ENCODE data around the gene INHBE. TPM values are rescaled to one million over a fixed set of nuclear protein-coding genes. Genes with fewer than 3 reads are reported as not detected.

Gene INHBE
- total and polyA plus RNA-seq, 4 donors = 17.6 to 181 (median 110) TPM

DNA sequence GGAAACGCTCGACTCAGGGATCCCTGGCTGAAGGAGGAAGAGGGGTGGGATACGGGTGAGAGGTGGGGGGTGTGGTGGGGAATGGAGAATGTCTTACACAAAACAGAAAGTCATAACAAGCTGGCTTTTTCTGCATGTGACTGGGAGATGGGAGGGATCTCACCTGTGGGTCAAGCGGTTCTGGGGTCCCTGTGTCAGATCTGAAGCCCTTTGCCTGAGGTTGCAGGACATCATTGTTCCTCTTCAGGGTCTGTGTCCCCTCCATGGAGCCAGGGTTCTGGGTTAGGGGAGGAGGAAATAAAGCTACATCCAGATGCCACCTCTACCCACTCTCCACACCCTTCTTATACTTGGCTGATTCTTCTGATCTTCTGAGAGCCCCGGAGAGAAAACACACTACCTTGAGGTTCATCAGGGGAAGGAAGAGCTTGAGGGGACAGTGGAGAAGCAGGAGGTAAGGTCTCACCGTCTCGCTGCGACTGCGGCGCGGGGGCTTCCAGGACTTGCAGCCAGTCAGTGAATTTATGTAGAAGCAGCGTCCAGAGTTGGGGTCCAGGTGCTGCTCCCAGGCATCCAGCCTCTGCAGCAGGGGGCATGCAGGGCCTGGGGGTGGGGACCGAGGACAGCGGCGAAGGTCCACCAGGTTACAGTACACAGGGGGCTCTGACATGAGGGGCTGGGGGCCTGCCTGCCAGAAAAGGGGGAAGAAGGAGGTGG is 22.0 kb downstream of the INHBE start:
- peak overlapping the region in 2 of 3 donors; percentile 2 to 12 for H3K4me3 ChIP-seq (ENCODE audit: low read depth in 1 of 3, low read length in 3 of 3)
- WGBS = 76% methylated on average over 15 of the region's 15 CpGs
- TF ChIP-seq RXRA (IDR thresholded peaks at IDR 0.05) (no peak), HNF4G (IDR thresholded peaks at IDR 0.05) (no peak), FOXA1 (IDR thresholded peaks at IDR 0.05) (no peak), TAF1 (conservative IDR thresholded peaks at IDR 0.05) (no peak), GABPA (IDR thresholded peaks at IDR 0.05 in 1 of 2, conservative IDR thresholded peaks at IDR 0.05 in 1 of 2) (no peak), SP1 (IDR thresholded peaks at IDR 0.05) (no peak), NR2F2 (IDR thresholded peaks at IDR 0.05) (no peak), JUND (IDR thresholded peaks at IDR 0.05) (no peak), HNF4A (conservative IDR thresholded peaks at IDR 0.05) (no peak), RAD21 (IDR thresholded peaks at IDR 0.05) (no peak), EGR1 (IDR thresholded peaks at IDR 0.05; ENCODE audit: low read depth in 2 of 2) (no peak), FOXA2 (IDR thresholded peaks at IDR 0.05) (no peak), YY1 (IDR thresholded peaks at IDR 0.05) (no peak)
- TF ChIP-seq, protein P1, sequence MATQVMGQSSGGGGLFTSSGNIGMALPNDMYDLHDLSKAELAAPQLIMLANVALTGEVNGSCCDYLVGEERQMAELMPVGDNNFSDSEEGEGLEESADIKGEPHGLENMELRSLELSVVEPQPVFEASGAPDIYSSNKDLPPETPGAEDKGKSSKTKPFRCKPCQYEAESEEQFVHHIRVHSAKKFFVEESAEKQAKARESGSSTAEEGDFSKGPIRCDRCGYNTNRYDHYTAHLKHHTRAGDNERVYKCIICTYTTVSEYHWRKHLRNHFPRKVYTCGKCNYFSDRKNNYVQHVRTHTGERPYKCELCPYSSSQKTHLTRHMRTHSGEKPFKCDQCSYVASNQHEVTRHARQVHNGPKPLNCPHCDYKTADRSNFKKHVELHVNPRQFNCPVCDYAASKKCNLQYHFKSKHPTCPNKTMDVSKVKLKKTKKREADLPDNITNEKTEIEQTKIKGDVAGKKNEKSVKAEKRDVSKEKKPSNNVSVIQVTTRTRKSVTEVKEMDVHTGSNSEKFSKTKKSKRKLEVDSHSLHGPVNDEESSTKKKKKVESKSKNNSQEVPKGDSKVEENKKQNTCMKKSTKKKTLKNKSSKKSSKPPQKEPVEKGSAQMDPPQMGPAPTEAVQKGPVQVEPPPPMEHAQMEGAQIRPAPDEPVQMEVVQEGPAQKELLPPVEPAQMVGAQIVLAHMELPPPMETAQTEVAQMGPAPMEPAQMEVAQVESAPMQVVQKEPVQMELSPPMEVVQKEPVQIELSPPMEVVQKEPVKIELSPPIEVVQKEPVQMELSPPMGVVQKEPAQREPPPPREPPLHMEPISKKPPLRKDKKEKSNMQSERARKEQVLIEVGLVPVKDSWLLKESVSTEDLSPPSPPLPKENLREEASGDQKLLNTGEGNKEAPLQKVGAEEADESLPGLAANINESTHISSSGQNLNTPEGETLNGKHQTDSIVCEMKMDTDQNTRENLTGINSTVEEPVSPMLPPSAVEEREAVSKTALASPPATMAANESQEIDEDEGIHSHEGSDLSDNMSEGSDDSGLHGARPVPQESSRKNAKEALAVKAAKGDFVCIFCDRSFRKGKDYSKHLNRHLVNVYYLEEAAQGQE (IDR thresholded peaks at IDR 0.05) = no peak
- TF ChIP-seq, protein P2, sequence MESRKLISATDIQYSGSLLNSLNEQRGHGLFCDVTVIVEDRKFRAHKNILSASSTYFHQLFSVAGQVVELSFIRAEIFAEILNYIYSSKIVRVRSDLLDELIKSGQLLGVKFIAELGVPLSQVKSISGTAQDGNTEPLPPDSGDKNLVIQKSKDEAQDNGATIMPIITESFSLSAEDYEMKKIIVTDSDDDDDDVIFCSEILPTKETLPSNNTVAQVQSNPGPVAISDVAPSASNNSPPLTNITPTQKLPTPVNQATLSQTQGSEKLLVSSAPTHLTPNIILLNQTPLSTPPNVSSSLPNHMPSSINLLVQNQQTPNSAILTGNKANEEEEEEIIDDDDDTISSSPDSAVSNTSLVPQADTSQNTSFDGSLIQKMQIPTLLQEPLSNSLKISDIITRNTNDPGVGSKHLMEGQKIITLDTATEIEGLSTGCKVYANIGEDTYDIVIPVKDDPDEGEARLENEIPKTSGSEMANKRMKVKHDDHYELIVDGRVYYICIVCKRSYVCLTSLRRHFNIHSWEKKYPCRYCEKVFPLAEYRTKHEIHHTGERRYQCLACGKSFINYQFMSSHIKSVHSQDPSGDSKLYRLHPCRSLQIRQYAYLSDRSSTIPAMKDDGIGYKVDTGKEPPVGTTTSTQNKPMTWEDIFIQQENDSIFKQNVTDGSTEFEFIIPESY (IDR thresholded peaks at IDR 0.05) = no peak
- TF ChIP-seq, protein P3, sequence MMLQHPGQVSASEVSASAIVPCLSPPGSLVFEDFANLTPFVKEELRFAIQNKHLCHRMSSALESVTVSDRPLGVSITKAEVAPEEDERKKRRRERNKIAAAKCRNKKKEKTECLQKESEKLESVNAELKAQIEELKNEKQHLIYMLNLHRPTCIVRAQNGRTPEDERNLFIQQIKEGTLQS (IDR thresholded peaks at IDR 0.05) = no peak
- TF ChIP-seq, protein P4, sequence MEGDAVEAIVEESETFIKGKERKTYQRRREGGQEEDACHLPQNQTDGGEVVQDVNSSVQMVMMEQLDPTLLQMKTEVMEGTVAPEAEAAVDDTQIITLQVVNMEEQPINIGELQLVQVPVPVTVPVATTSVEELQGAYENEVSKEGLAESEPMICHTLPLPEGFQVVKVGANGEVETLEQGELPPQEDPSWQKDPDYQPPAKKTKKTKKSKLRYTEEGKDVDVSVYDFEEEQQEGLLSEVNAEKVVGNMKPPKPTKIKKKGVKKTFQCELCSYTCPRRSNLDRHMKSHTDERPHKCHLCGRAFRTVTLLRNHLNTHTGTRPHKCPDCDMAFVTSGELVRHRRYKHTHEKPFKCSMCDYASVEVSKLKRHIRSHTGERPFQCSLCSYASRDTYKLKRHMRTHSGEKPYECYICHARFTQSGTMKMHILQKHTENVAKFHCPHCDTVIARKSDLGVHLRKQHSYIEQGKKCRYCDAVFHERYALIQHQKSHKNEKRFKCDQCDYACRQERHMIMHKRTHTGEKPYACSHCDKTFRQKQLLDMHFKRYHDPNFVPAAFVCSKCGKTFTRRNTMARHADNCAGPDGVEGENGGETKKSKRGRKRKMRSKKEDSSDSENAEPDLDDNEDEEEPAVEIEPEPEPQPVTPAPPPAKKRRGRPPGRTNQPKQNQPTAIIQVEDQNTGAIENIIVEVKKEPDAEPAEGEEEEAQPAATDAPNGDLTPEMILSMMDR (IDR thresholded peaks at IDR 0.05; ENCODE audit: low read depth, low read length, missing input control) = no peak
- TF ChIP-seq, protein P5, sequence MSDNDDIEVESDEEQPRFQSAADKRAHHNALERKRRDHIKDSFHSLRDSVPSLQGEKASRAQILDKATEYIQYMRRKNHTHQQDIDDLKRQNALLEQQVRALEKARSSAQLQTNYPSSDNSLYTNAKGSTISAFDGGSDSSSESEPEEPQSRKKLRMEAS (IDR thresholded peaks at IDR 0.05) = no peak
- no peak overlapping the region for H3K9ac ChIP-seq (ENCODE audit: low read depth in 1 of 2, low read length in 2 of 2)
- H3K27me3 ChIP-seq (ENCODE audit: control insufficient read depth in 4 of 4, insufficient read depth in 4 of 4, low read length in 3 of 4) = peaks cover 0 to 6% (median 3%) of the 10 kb centered on the region in 4 donors
- H3K27ac ChIP-seq (ENCODE audit: low read depth in 1 of 2, low read length in 2 of 2) = peak overlapping the region; percentile 64 to 79
- H3K4me1 ChIP-seq (ENCODE audit: control insufficient read depth in 4 of 4, insufficient read depth in 4 of 4, low read length in 3 of 4) = peaks cover 4 to 17% (median 12%) of the 10 kb centered on the region in 4 donors
- no peaks in the 10 kb centered on the region for H3K9me3 ChIP-seq (ENCODE audit: control insufficient read depth in 4 of 4, low read length in 3 of 4)
- H3K36me3 ChIP-seq (ENCODE audit: control insufficient read depth in 4 of 4, insufficient read depth in 3 of 4, low read depth in 1 of 4, low read length in 3 of 4) = peaks cover 0 to 2% (median 0%) of the 10 kb centered on the region in 4 donors
- DNase-seq (ENCODE audit: low spot score) = no peak
